HEK293T (cell line): ENCODE measurements around the gene FAM13C.

ENCODE experiments used
- ARNT ChIP-seq: fragments of 450-650 bp; IDR thresholded peaks from 2 replicates; pipeline ENCODE4 v1.6.1; 2017; ENCODE audit warnings: mild to moderate bottlenecking
- FOXA1 ChIP-seq: fragments of 450-650 bp; IDR thresholded peaks from 2 replicates; pipeline ENCODE4 v1.6.1; 2016; ENCODE audit warnings: mild to moderate bottlenecking
- FOXK2 ChIP-seq: fragments of 450-650 bp; IDR thresholded peaks from 2 replicates; pipeline ENCODE4 v1.6.1; 2016; ENCODE audit warnings: mild to moderate bottlenecking
- FOXM1 ChIP-seq: fragments of 450-650 bp; IDR thresholded peaks from 2 replicates; pipeline ENCODE4 v1.6.1; 2017; ENCODE audit warnings: mild to moderate bottlenecking, borderline replicate concordance
- HDGF ChIP-seq: fragments of 450-650 bp; IDR thresholded peaks from 2 replicates; pipeline ENCODE4 v1.6.1; 2017; ENCODE audit warnings: antibody characterized with exemption, borderline replicate concordance
- L3MBTL2 ChIP-seq: fragments of 450-650 bp; conservative IDR thresholded peaks from 2 replicates; pipeline ENCODE4 v1.6.1; 2016; ENCODE audit warnings: mild to moderate bottlenecking
- NFRKB ChIP-seq: fragments of 450-650 bp; IDR thresholded peaks from 2 replicates; pipeline ENCODE4 v1.6.1; 2016; ENCODE audit warnings: mild to moderate bottlenecking, moderate library complexity
- PKNOX1 ChIP-seq: fragments of 450-650 bp; IDR thresholded peaks from 2 replicates; pipeline ENCODE4 v1.6.1; 2016
- SP1 ChIP-seq: fragments of 450-650 bp; IDR thresholded peaks from 2 replicates; pipeline ENCODE4 v1.6.1; 2017
- SUZ12 ChIP-seq: fragments of 450-650 bp; IDR thresholded peaks from 2 replicates; pipeline ENCODE4 v1.6.1; 2016; ENCODE audit warnings: mild to moderate bottlenecking
- ZNF384 ChIP-seq: fragments of 450-650 bp; IDR thresholded peaks from 2 replicates; pipeline ENCODE4 v1.6.1; 2016

- TF ChIP-seq NFRKB (no peak), FOXA1 (no peak), ARNT (no peak), PKNOX1 (no peak), SP1 (no peak), HDGF (no peak), L3MBTL2 (no peak), ZNF384 (no peak), FOXK2 (no peak), SUZ12 (no peak), FOXM1 (no peak)
Measured at GRCh38 chr10:59268460-59268859, 93.9 kb downstream of the FAM13C start.
